ENCODE data around the gene CDHR3. TPM values are rescaled to one million over a fixed set of nuclear protein-coding genes. Genes with fewer than 3 reads are reported as not detected.

CDHR3 gene
- polyA plus RNA-seq, 3 donors: 0.16 TPM; not detected in 2

DNA sequence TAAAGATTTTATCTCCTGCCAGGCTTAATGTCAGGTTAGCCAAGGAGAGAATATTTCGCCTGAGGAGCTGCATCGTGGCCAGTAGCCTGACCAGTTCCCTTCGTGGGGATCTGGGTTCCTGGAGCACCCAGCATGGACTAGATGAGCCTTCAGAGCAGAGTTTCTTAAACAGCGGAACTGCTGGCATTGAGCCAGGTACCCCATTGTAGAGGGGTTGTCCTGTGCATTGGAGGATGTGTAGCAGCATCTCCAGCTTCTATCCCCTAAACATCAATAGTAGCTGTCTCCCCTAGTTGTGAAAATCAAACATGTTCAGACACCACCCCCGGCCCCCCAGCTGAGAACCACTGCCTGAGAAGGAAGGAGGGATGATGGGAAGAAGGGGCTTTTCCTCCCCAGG is 36.2 kb downstream of the CDHR3 start:
- H3K27me3 Mint-ChIP-seq (ENCODE audit: low read depth in 3 of 3): peaks cover 5 to 10% (median 8%) of the 10 kb centered on the region in 3 donors

DNA sequence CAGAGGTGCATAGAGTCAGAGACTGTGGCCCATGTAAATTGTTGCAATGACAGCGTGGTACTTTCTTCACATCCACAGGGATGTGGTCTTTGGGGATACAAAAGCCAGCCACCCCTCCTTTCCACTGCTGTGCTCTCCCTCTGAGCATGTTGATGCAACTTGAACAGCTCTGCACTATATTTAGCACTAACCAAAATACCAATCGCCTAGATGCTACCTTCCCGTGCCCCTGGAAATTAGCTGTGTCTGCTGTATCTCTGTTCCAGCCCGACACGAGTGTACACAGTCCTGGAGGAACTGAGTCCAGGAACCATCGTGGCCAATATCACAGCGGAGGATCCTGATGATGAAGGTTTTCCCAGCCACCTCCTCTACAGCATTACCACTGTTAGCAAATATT is 38.1 kb downstream of the CDHR3 start:
- no peak overlapping the region for H3K27ac ChIP-seq (ENCODE audit: low read depth in 1 of 2, low read length in 2 of 2)
- peaks cover 0 to 4% of the 10 kb centered on the region in 2 donors for H3K9me3 ChIP-seq (replicated peaks in 1 of 2; ENCODE audit: control insufficient read depth in 1 of 2, insufficient read depth in 1 of 2, low read length in 2 of 2)
- H3K27me3 ChIP-seq (ENCODE audit: control insufficient read depth in 2 of 2, insufficient read depth in 2 of 2, low read length in 2 of 2): no peaks in the 10 kb centered on the region
- no peaks in the 10 kb centered on the region for H3K4me1 Mint-ChIP-seq
- H3K4me1 ChIP-seq (ENCODE audit: control insufficient read depth in 1 of 2, insufficient read depth in 2 of 2, low read length in 2 of 2): no peaks in the 10 kb centered on the region
- no peak for DNase-seq
- 97% methylated on average over 7 of the region's 7 CpGs for WGBS (ENCODE audit: insufficient coverage)
- H2AFZ ChIP-seq (ENCODE audit: insufficient read depth, low read depth, low read length, poor library complexity, severe bottlenecking): no peak overlapping the region
- H3K9me3 Mint-ChIP-seq: peaks cover 0 to 9% (median 5%) of the 10 kb centered on the region in 7 donors
- H3K79me2 ChIP-seq (ENCODE audit: insufficient read depth, low read length): no peaks in the 10 kb centered on the region
- H3K27me3 Mint-ChIP-seq (ENCODE audit: low read depth in 3 of 3): peaks cover 5 to 13% (median 12%) of the 10 kb centered on the region in 3 donors
- H3K36me3 ChIP-seq (replicated peaks in 1 of 2; ENCODE audit: control insufficient read depth in 1 of 2, insufficient read depth in 2 of 2, low read length in 2 of 2): no peaks in the 10 kb centered on the region
- no peak overlapping the region for H3K4me2 ChIP-seq (replicated peaks; ENCODE audit: extremely low read depth, low read length, poor library complexity, severe bottlenecking)
- H3K4me3 ChIP-seq (replicated peaks in 1 of 3; ENCODE audit: low read depth in 2 of 3, low read length in 3 of 3): no peak overlapping the region
- H3K9ac ChIP-seq (ENCODE audit: insufficient read depth, low read length, poor library complexity, severe bottlenecking): no peak overlapping the region
- H3K36me3 Mint-ChIP-seq: no peaks in the 10 kb centered on the region
- no peaks in the 10 kb centered on the region for H4K20me1 ChIP-seq (ENCODE audit: insufficient read depth, low read length)
- TF ChIP-seq, protein P1, sequence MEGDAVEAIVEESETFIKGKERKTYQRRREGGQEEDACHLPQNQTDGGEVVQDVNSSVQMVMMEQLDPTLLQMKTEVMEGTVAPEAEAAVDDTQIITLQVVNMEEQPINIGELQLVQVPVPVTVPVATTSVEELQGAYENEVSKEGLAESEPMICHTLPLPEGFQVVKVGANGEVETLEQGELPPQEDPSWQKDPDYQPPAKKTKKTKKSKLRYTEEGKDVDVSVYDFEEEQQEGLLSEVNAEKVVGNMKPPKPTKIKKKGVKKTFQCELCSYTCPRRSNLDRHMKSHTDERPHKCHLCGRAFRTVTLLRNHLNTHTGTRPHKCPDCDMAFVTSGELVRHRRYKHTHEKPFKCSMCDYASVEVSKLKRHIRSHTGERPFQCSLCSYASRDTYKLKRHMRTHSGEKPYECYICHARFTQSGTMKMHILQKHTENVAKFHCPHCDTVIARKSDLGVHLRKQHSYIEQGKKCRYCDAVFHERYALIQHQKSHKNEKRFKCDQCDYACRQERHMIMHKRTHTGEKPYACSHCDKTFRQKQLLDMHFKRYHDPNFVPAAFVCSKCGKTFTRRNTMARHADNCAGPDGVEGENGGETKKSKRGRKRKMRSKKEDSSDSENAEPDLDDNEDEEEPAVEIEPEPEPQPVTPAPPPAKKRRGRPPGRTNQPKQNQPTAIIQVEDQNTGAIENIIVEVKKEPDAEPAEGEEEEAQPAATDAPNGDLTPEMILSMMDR (IDR thresholded peaks at IDR 0.05): no peak
- H3K27ac Mint-ChIP-seq: no peak overlapping the region
- H3K4me3 Mint-ChIP-seq: no peak overlapping the region
- intact Hi-C loops (cut with micrococcal nuclease): loop anchor here (10.0 kb wide), 2 partner anchors 236 to 346 kb away; no protein-coding TSS in a partner anchor

More for the DNA sequence above, 36.2 kb downstream of the CDHR3 start:
- Histone ChIP-seq H2AFZ (ENCODE audit: insufficient read depth, low read depth, low read length, poor library complexity, severe bottlenecking) (no peak overlapping the region), H3K27ac (ENCODE audit: low read depth in 1 of 2, low read length in 2 of 2) (no peak overlapping the region), H3K4me3 (replicated peaks in 1 of 3; ENCODE audit: low read depth in 2 of 3, low read length in 3 of 3) (no peak overlapping the region), H4K20me1 (ENCODE audit: insufficient read depth, low read length) (no peaks in the 10 kb centered on the region), H3K79me2 (ENCODE audit: insufficient read depth, low read length) (no peaks in the 10 kb centered on the region), H3K4me2 (replicated peaks; ENCODE audit: extremely low read depth, low read length, poor library complexity, severe bottlenecking) (no peak overlapping the region), H3K27me3 (ENCODE audit: control insufficient read depth in 2 of 2, insufficient read depth in 2 of 2, low read length in 2 of 2) (no peaks in the 10 kb centered on the region), H3K4me1 (ENCODE audit: control insufficient read depth in 1 of 2, insufficient read depth in 2 of 2, low read length in 2 of 2) (no peaks in the 10 kb centered on the region), H3K9me3 (replicated peaks in 1 of 2; ENCODE audit: control insufficient read depth in 1 of 2, insufficient read depth in 1 of 2, low read length in 2 of 2) (no peaks in the 10 kb centered on the region), H3K36me3 (replicated peaks in 1 of 2; ENCODE audit: control insufficient read depth in 1 of 2, insufficient read depth in 2 of 2, low read length in 2 of 2) (no peaks in the 10 kb centered on the region), H3K9ac (ENCODE audit: insufficient read depth, low read length, poor library complexity, severe bottlenecking) (no peak overlapping the region)
- TF ChIP-seq, protein P1 (IDR thresholded peaks at IDR 0.05): no peak
- H3K36me3 Mint-ChIP-seq: no peaks in the 10 kb centered on the region
- DNase-seq: no peak
- no peak overlapping the region for H3K4me3 Mint-ChIP-seq
- peak overlapping the region in 1 of 7 donors; percentile 18 for H3K27ac Mint-ChIP-seq
- no peaks in the 10 kb centered on the region for H3K9me3 Mint-ChIP-seq
- WGBS (ENCODE audit: insufficient coverage): 82% methylated on average over 3 of the region's 5 CpGs
- no peaks in the 10 kb centered on the region for H3K4me1 Mint-ChIP-seq
- intact Hi-C loops (cut with micrococcal nuclease): no loop called here

Data from CD14-positive monocyte (primary cell).